HepG2 (cell line): Measurements from ENCODE around the gene ATP11A. TPM values are rescaled to one million over a fixed set of nuclear protein-coding genes. Genes with fewer than 3 reads are reported as not detected.

ENCODE experiments used
- BRF2 ChIP-seq: sonication (generic); formaldehyde crosslinking; IDR thresholded peaks from 2 replicates; pipeline ENCODE4 v1.8.1; 2022; ENCODE audit warnings: mild to moderate bottlenecking, missing genetic modification reagents
- CTCF ChIP-seq: sonication (generic); formaldehyde crosslinking; IDR thresholded peaks from 2 replicates; pipeline ENCODE4 v1.5.0; 2020; ENCODE audit warnings: mild to moderate bottlenecking, missing genetic modification reagents, moderate library complexity
- DMTF1 ChIP-seq: sonication (generic); formaldehyde crosslinking; IDR thresholded peaks from 2 replicates; pipeline ENCODE4 v1.4.0; 2020; ENCODE audit warnings: mild to moderate bottlenecking, missing genetic modification reagents
- IRF9 ChIP-seq: sonication (generic); formaldehyde crosslinking; IDR thresholded peaks from 2 replicates; pipeline ENCODE4 v1.8.0; 2022; ENCODE audit warnings: missing genetic modification reagents, mild to moderate bottlenecking, borderline replicate concordance
- REXO4 ChIP-seq: sonication (generic); formaldehyde crosslinking; IDR thresholded peaks from 2 replicates; pipeline ENCODE4 v1.8.0; 2022; ENCODE audit warnings: missing genetic modification reagents, mild to moderate bottlenecking, borderline replicate concordance
- RFX5 ChIP-seq: IDR thresholded peaks from 2 replicates; pipeline ENCODE4 v1.6.1; 2011; ENCODE audit warnings: low read depth, low read length, improper control_type of control experiment
- RXRA ChIP-seq: sonication (generic); formaldehyde crosslinking; IDR thresholded peaks from 2 replicates; pipeline ENCODE4 v1.5.1; 2020; ENCODE audit warnings: missing genetic modification reagents
- USF2 ChIP-seq, 2 experiments: sonication (generic) in 1 of 2; formaldehyde crosslinking in 1 of 2; IDR thresholded peaks; 2 replicates each; pipeline versions ENCODE4 v1.5.1 to v1.6.1; 2011 to 2020; ENCODE audit warnings: borderline replicate concordance in 1 of 2, low read depth in 1 of 2, low read length in 1 of 2, mild to moderate bottlenecking in 1 of 2, missing genetic modification reagents in 1 of 2, moderate library complexity in 1 of 2
- ZMAT3 ChIP-seq: sonication (generic); formaldehyde crosslinking; conservative IDR thresholded peaks from 2 replicates; pipeline ENCODE4 v1.7.0; 2021; ENCODE audit warnings: missing genetic modification reagents
- ZNF142 ChIP-seq: sonication (generic); formaldehyde crosslinking; IDR thresholded peaks from 2 replicates; pipeline ENCODE4 v1.4.0; 2020; ENCODE audit warnings: missing genetic modification reagents
- ZNF652 ChIP-seq: IDR thresholded peaks from 2 replicates; pipeline ENCODE4 v1.6.1; 2016; ENCODE audit warnings: low read depth, borderline replicate concordance
- polyA plus RNA-seq, 8 experiments: library from polyadenylated mRNA; depleted of rRNA in 3 of 8; stranded (reverse) in 7 of 8; unstranded in 1 of 8; fragments of >200 nt; fragmentation: Illumina TruSeq in 4 of 8; extraction: Trizol in 4 of 8; gene quantifications; 2 replicates each; pipeline versions ENCODE4 v1.2.1 to v1.2.3, GENCODE V29; 2011 to 2016; ENCODE audit warnings: low read depth in 4 of 8, missing spikeins in 1 of 8, mixed read lengths in 1 of 8; ENCODE audit not compliant: insufficient read depth in 1 of 8
- total RNA-seq, 5 experiments: library from RNA; depleted of rRNA; stranded (reverse); fragments of >200 nt; fragmentation: Illumina TruSeq; extraction: Trizol; gene quantifications; 2 replicates each; pipeline ENCODE4 v1.2.3, GENCODE V29; 2016; ENCODE audit warnings: low read depth in 1 of 5

The ATP11A gene
- total and polyA plus RNA-seq, 2 of the 13 experiments (the other 11 are each of a cell fraction or from before 2014, with no cell fraction given): 18.4 to 20.1 TPM

GRCh38 chr13:112721198-112722104, 31.6 kb downstream of the ATP11A start (continued):
- TF ChIP-seq USF2 (IDR thresholded peaks at IDR 0.05; ENCODE audit: low read depth, low read length) (no peak), USF2 (CRISPR knock-in tag; IDR thresholded peaks at IDR 0.05; ENCODE audit: borderline replicate concordance) (no peak), REXO4 (CRISPR knock-in tag) (no peak), RXRA (CRISPR knock-in tag) (peak; percentile 52; the same call in 1 of the 2 replicates), ZMAT3 (CRISPR knock-in tag) (0 out of 2 replicates have a peak, but pooled peaks have one; percentile 17), CTCF (CRISPR knock-in tag) (peak; percentile 45), BRF2 (CRISPR knock-in tag) (no peak), ZNF142 (CRISPR knock-in tag) (no peak), IRF9 (no peak; the same call in 1 of the 2 replicates), DMTF1 (CRISPR knock-in tag) (no peak), RFX5 (no peak), ZNF652 (CRISPR knock-in tag) (no peak)
